Fibroblast of pulmonary artery (primary cell): Measurements from ENCODE around the gene LZTS2.
A peak's percentile ranks its signal among the peaks of the same experiment; 100 is the strongest.

Experiments
- DNase-seq: peaks from one replicate; pipeline ENCODE4 v3.0.0-alpha.2; 2010; ENCODE audit warnings: low read depth
- H3K4me3 ChIP-seq: replicated peaks from 2 replicates; pipeline ENCODE4 v1.5.1; 2011; ENCODE audit warnings: low read depth, mild to moderate bottlenecking, control low read depth, low read length, moderate library complexity
- CTCF ChIP-seq: IDR thresholded peaks from 2 replicates; pipeline ENCODE4 v1.5.1; 2011; ENCODE audit warnings: mild to moderate bottlenecking, control low read depth, low read length, inconsistent platforms; ENCODE audit errors: missing control alignments

LZTS2 gene

DNA sequence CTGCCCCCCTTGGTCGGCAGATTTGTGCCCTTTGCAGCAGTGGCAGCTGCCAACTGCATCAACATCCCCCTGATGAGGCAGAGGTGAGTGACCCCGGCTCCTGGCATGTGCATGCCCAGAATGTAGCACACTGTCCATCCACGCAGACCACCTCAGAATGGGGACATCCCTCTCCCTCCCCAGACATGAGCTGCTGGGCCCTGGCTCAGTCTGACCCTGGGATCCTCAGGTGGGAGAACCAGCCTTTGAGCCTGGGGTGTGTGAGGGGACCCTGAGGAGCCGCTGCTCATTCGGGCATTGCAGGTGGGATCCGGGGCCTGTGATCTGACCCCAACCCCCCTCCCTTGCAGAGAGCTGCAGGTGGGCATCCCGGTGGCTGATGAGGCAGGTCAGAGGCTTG is 37.1 kb downstream of the LZTS2 start:
- H3K4me3 ChIP-seq: no peak overlapping the region
- TF ChIP-seq CTCF: no peak
- DNase-seq: no peak

DNA sequence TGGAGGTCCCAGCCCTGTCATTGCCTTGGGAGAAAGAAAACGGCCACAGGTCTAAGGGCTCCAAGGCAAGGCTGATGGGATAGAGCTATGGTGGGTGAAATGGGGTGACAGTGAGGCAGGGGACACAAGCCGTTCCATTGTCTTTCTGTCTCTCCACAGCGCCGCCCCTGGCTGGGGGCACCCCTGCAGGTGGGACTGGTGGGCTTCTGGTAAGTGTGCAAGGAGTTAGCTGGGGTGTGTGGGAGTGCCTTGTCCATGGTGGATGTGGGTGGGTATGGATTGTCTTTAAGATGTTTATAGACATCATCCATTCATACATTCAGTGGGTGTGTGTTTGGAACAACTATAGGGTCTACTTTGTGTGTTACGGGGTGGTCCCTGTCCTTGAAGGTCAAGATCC is 38.9 kb downstream of the LZTS2 start:
- no peak for TF ChIP-seq CTCF
- no peak for DNase-seq
- H3K4me3 ChIP-seq: no peak overlapping the region

GRCh38 chr10:101040061-101040460 is 40.5 kb downstream of the LZTS2 start:
- no peak for TF ChIP-seq CTCF
- no peak for DNase-seq
- no peak overlapping the region for H3K4me3 ChIP-seq

DNA sequence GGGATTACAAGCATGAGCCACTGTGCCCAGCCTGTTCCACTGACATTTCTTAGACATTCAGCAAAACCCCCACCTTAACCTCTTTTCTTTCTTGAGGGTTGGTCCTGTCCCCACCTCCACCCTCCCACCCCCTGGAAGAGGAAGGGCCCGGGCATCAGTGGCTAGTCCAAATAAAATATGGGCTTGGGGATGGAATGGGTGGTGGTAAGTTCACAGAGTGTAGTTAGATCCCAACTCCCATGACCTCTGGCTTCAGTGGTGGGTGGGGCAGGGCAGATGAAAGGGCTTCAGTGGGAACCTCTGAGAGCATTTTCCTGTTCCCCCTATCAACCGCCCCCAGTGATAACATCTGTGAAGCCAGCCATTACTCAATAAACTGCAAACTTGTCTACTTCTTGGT is 41.2 kb downstream of the LZTS2 start:
- H3K4me3 ChIP-seq: no peak overlapping the region
- DNase-seq: no peak
- no peak for TF ChIP-seq CTCF

DNA sequence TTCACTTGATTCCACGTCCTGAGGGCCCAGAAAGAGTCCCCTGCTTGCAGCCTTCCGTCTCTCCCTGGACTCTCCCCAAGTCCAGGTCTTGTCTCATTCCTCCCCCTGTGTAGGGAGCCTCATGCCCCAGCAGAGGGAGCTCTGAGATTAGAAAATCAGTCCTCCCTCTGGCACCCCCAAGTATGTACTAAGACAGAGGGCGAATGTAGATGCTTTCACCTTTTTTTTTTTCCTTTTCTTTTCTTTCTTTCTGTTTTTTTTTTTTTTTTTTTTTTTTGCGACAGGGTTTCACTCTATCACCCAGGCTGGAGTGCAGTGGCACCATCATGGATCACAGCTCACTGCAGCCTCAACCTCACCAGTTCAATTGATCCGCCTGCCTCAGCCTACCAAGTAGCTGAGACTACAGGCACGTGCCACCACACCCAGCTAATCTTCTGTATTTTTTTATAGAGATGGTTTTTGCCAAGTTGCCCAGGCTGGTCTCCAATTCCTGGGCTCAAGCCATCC is 41.7 kb downstream of the LZTS2 start:
- peak; percentile 89 for DNase-seq
- H3K4me3 ChIP-seq: no peak overlapping the region
- peak; percentile 92 for TF ChIP-seq CTCF

DNA sequence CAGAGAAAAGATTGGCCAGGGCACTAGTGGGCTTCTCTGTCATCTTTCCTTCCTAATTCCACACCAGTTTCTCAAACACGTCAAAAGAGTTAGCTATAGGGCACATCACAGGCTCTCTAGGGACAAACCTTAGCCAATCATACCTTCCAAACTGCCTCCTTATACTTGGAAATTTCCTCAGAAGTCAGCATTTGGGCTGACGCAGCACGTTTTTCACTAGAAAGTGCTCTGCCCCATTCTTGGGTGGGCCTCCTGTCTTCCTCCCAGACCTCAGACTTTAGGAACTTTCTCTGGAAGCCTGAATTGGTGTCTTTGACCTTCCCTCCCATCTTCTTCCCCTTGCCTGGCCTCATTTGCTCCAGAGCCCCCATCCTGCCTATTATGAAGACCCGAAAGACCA is 42.5 kb downstream of the LZTS2 start:
- peak overlapping the region; percentile 63 for H3K4me3 ChIP-seq
- no peak for TF ChIP-seq CTCF
- DNase-seq: no peak

GRCh38 chr10:101042667-101043362 is 43.2 kb downstream of the LZTS2 start:
- DNase-seq: peak; percentile 97
- peak overlapping the region; percentile 63 for H3K4me3 ChIP-seq
- TF ChIP-seq CTCF: no peak
